GM18505 (cell line): ENCODE results near the gene MISP.
"Not testable (repeated sequence)": the region's sequence is repeated elsewhere in the genome, so short reads cannot be mapped to it uniquely, and the experiment has no call there.

Experiments used
- ATAC-seq: cut with Tn5 transposase; IDR thresholded peaks from one replicate; pipeline ENCODE4 v1.9.1; 2021; ENCODE audit not compliant: unreplicated experiment
- POLR2A ChIP-seq: IDR thresholded peaks from 4 replicates; pipeline ENCODE4 v1.6.1; 2011; ENCODE audit warnings: borderline replicate concordance; ENCODE audit not compliant: insufficient read depth, insufficient read length; ENCODE audit errors: extremely low read depth

Gene MISP, protein sequence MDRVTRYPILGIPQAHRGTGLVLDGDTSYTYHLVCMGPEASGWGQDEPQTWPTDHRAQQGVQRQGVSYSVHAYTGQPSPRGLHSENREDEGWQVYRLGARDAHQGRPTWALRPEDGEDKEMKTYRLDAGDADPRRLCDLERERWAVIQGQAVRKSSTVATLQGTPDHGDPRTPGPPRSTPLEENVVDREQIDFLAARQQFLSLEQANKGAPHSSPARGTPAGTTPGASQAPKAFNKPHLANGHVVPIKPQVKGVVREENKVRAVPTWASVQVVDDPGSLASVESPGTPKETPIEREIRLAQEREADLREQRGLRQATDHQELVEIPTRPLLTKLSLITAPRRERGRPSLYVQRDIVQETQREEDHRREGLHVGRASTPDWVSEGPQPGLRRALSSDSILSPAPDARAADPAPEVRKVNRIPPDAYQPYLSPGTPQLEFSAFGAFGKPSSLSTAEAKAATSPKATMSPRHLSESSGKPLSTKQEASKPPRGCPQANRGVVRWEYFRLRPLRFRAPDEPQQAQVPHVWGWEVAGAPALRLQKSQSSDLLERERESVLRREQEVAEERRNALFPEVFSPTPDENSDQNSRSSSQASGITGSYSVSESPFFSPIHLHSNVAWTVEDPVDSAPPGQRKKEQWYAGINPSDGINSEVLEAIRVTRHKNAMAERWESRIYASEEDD

DNA sequence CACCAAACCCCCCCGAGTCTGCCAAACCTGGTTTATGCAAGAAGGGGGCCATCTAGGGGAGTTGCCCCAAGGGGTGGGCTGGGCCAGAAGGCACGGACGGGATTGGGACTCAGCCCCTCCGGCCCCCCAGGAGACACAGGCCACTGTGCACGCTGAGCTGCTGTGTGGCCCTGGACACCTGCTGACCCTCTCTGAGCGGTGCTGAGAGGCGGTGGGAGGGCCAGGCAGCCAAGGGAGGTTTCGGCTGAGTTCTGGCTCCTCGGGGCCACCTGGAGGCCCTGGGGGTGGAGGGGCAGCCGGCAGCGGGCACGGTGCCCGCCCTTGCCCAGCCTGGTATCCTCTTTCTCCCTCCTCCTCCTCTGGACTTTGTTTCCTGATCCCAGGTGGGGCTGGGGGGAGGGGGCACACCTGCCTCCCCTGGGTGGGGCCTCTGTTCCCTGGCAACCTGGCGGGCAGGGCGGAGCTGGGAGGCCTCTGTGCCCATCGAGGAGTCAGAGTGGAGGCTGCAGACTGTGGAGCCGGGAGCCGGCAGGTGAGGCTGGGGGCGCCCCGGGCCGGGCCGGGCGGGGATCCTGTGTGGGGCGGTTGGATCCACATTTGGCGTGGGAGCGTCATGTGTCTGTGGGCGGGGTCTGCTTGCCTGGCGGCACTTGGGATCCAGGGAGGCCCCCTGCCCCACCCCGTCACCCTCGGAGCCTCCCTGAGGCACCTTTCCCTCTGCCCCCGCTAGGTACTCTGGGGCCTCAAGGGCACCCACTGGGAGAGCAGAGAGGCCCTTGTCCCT, at the start of gene MISP:
Gene MISP, plus strand, starts transcription at position 473 of the 784 bp plus-strand sequence. CDS start 5,835 bp downstream, outside the sequence.
- no peak for ATAC-seq

DNA sequence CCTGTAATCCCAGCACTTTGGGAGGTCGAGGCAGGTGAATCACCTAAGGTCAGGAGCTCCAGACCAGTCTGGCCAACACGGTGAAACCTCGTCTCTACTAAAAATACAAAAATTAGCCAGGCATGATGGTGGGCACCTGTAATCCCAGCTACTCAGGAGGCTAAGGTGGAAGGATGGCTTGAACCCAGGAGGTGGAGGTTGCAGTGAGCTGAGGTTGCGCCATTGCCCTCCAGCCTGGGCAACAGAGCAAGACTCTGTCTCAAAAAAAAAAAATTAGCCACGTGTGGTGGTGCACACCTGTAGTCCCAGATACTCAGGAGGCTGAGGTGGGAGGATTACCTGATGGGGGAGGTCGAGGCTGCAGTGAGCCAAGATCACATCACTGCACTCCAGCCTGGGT, 48.1 kb upstream of the MISP start:
- not testable (repeated sequence) for ATAC-seq

More for the DNA sequence above, at the start of gene MISP:
- no peak for TF ChIP-seq POLR2A

DNA sequence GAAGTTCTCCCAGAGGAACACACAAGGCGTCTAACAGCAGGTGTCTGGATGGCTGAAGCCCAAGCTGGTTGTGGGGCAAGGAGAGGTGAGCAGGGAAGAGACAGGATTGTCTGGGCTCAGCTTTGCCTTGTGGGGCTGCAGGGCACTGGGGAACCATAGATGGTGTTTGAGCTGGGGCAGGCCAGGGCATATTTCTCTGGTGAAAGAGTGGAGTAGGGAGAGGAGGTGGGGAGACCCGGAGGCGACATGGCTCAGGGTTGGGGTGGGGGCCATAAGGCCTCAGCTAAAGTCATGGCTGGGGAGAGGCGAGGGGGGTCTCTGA, 47.6 kb upstream of the MISP start:
- no peak for TF ChIP-seq POLR2A
- no peak for ATAC-seq

DNA sequence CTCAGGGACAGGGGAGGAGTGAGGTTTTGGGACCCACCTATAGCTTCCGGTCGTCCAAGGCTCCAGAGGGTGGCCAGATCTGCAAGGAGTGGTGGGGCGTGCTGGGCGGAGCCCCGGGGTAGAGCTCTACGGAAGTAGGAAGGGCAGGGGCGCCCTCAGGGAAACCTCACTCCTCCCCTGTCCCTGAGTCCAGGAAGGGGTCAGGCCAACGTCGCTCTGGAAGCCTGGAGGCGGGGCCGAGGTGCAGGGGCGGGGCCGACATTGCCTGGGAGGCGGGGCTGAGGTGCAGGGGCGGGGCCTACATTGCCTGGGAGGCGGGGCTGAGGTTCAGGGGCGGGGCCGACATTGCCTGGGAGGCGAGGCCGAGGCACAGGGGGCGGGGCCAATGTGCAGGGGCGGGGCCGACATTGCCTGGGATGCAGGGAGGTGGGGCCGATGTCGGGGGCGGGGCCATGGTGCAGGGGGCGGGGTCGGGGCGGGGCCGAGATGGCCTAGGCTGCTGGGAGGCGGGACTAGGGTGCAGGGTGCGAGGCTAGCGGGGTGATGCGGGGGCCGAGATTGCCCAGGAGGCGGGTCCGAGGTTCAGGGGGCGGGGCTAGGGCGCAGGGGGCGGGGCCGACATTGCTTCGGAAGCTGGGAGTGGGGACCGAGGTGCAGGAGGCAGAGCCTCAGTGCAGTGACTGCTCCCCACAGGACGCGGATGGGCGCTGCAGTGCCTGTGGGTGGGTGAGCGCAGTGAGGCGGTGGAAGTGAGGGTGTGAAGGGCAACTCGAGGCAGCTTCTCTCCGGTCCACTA, 47.1 kb upstream of the MISP start:
- no peak for ATAC-seq
- TF ChIP-seq POLR2A, result no peak

DNA sequence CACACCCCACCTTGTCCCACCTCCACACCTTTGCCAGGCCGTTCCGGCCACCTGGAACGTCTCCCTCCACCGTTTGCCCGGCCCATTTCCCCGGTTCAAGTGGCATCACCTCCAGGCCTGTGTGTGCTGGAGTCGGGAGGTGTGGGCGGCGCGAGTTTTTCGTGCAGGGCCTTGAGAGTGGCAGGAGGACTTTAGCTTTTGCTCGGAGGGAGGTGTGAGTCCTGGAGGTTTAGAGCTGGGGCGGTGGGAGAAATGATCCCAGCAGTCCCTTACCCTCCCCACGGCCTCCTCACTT, 46.5 kb upstream of the MISP start:
- ATAC-seq, result no peak
- no peak for TF ChIP-seq POLR2A

DNA sequence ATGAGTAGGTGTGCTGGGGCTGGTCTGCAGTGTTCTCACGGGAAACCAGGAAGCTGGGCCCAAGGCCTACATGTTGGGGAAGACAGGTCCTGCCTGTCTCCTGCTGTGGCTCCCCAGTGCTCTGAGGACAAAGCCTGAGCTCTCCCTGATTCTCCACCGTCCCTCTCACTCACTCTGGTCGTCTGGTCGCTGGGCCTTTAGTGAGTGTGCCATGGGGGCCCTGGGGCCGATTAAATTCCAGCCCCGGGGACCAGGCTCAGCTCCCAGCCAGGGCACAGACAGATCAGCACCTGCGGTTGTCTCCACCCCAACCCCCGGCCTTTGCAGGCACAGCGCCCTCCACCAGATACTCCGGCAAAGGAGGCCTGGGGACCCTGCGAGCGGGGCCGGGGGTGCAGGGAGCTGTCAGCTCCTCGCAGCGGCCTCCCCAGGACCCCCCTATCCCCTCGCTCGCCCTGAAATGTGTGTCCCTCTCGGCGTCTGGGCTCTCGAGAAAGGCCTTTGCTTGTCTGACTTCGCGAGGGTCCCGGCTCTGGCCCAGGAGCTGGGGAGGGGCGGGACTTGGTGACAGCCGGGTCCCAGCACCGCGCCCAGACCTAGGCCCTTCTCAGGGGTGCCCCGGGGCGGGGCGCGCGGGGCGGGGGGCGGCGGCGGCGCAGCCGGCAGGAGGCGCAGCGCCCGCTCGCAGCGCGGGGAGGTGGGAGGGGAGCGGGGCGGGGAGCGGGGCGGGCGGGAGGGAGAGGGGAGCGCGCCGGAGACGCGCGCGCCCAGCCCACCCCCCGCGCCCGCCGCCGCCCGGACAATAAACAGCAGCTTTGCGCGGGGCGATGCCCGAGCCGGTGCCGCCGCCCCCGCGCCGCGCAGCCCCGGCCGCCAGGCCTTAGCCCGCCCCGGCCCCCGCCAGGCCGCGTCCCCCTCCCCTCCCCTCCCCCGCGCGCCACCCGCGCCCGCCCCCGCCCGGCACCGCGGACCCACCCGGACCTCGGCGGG, 42.5 kb upstream of the MISP start, which contains the start of gene PALM:
Gene PALM, plus strand, starts transcription at position 782 of the 990 bp plus-strand sequence. CDS start 212 bp downstream, outside the sequence.
- TF ChIP-seq POLR2A, result no peak
- no peak for ATAC-seq

DNA sequence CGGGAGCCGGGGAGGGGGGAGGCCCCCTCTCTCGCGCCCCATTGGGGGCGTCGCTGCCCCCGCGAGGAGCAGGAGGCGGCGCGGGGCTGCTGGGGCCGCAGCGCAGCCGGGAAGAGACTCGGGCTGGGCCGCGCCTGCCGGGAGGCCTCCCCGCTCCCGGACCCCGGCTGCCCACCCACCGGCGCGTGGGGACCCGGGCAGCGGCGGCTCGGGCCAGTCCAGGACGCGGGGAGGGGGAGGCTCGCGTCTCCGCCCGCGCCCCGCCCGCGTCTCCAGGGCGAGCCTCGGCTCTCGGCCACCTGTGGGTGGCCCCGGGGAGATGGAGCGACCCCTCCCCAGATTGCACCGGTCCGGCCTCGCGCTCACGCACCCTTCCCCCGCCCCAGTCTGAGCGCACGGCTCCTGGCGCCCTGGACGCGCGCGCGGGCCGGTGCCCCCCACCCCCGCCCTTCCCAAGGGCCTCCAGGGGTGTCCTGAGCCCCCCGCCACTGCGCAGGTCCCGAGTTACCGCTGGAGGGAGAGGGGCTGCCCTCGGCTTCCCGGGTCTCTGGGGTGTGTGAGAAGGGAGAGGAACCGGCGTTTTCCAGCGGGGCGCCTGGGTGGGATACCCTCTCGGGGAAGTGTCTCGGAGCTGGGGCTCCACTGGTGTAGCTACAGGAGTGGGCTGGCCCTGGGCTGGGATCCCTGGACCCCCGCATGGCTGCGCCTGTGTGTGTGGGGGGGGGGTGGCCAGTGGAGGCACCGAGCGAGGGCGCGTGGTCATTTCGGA, 41.5 kb upstream of the MISP start:
- TF ChIP-seq POLR2A, result no peak
- no peak for ATAC-seq

DNA sequence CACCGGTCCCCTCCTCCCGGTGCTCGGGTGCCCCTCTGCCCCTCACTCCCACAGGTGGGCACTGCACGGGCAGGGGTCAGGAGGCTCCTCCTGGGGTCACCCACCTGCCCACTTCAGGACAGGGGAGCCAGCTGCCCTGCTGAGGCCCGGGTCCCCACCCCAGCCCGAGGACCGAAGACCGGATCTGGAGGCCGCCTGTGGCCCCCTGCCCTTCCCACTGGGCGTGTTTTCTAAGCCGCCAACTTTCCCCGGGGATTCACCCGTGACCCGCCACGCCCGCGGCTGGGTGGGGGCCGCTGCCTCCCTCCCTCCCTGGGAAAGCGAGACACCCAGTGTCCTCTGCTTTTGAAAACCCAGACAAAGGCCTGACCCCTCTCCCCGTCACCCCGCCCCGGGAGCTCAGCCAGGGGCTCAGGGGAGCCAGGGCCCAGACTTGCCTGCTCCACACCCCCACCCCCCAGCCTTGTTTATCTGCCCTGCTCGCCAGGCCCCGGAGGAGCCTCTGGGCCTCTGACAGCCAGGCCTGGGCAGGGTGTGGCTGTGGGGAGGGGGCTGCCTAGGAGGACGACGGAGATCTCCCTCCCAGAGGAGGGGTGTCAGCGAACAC, 40.8 kb upstream of the MISP start:
- no peak for ATAC-seq
- TF ChIP-seq POLR2A, result no peak

DNA sequence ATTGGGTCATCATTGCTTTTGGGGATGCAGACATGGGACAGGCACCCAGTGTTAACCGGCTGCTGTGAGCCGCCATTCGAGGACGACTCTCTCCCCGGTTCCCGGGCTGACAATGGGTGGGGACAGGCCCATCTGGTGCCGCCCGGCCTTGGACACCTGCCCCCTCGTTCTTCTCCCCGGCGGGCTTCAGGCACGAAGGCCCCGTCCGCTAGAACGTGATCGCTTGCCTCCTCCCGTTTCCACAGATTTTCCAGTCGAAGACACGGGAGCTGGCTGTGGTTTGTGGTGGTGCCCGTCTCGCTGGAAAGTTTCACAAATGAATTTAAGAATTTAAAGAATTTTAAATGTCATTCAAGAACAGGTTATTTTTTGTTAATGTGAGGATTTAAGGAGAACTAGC, 40.1 kb upstream of the MISP start:
- TF ChIP-seq POLR2A, result no peak
- no peak for ATAC-seq

DNA sequence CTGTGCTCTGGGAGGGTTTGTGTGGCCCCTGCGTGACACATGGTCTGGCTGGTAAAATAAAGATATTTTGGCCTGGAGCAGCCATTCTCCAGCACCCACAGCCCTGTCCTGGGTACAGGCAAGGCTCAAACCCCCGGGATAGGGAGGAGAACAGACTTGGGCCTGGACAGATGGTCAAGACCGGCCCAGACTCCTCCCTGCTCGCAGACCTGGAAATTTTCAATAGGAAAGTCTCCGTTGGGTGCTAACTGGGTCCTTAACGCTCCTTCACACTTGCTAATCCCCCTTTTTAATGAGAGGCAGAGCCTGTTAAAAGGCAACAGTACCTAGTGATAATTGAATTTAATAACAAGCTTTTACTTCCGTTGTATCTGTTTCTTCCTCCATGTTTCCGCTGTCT, 39.7 kb upstream of the MISP start:
- ATAC-seq, result no peak
- TF ChIP-seq POLR2A, result no peak

DNA sequence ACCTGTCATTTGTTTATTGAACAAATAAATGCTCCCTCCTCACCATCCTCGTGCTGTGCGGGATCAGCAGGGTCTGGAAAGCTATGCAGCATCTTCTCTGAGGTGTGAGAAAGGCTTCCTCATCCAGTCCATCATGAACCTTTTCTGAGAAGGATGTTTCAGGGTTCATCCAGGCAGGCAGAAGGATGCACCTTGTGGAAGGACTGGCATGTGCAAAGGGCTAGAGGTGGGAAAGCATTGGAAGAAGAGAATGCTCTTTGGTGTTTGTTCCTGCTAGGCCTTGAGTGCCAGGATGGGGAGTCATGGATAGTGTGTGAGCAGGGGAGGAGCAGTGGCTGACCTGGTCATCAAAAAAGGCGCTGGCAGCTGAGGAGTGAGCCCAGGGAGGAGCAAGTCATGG, 35.6 kb upstream of the MISP start:
- no peak for TF ChIP-seq POLR2A
- ATAC-seq, result no peak

DNA sequence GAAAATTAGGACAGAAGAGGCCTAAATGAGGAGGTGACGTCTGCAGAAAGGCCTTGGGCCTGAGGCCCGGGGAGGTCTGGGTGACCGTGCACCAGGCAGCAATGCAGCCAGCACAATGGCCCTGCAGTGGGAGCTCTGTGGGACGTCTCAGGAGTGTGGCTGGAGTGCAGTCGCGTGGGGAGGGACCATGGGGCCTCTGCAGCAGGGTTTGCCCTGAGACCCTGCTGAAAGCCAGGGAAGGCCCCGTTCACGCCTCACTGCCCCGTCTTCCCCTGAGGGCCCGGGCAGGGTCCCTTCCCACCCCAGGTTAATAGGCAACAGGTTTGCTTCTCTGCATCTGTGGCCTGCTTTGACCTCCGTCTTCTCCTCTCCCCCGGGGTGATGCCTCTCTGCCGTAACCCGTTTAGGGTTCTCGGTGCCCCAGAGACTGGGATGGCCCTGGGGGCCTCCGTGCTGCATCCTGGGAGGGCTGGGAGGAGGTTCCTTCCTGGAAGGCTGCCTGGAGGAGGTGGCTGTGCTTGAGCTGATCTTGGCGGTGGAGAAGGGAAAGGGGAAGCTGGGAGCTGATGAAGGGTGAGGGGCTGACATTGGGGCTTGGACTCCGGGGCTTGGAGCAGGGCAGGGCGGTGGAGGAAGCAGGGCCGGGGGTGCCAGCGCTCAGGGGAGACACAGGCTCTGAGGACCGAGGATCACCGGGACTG, 32.5 kb upstream of the MISP start:
- TF ChIP-seq POLR2A, result no peak

More for the DNA sequence above, 32.5 kb upstream of the MISP start:
- no peak for ATAC-seq
